Vagina (tissue), 2 donors: ENCODE results near the gene EPN1. TPM values are rescaled to one million over a fixed set of nuclear protein-coding genes. Genes with fewer than 3 reads are reported as not detected.
A peak's percentile ranks its signal among the peaks of the same experiment; 100 is the strongest.

Experiments
- DNase-seq, 2 donors: peaks; one replicate each; pipeline ENCODE4 v3.0.0-alpha.2; 2017; ENCODE audit errors: extremely low spot score in 2 of 2
- H3K27ac ChIP-seq: fragments of 200-600 bp; sonication (generic); one replicate; pipeline ENCODE4 v1.5.1; 2019
- H3K27me3 ChIP-seq: fragments of 200-600 bp; sonication (generic); one replicate; pipeline ENCODE4 v1.5.1; 2019
- H3K36me3 ChIP-seq, 2 donors: fragments of 200-600 bp; sonication (generic); one replicate each; pipeline ENCODE4 v1.5.1; 2017 to 2019
- H3K4me1 ChIP-seq: fragments of 200-600 bp; sonication (generic); one replicate; pipeline ENCODE4 v1.5.1; 2019
- H3K4me3 ChIP-seq, 2 donors: fragments of 200-600 bp; sonication (generic); 1 replicate in 1 of 2; 2 replicates in 1 of 2; pipeline ENCODE4 v1.5.1; 2016 to 2019
- H3K9me3 ChIP-seq: fragments of 200-600 bp; sonication (generic); one replicate; pipeline ENCODE4 v1.5.1; 2019
- CTCF ChIP-seq, 3 experiments: fragments of 450-650 bp in 2 of 3; fragments of 200-600 bp in 1 of 3; sonication (generic) in 1 of 3; IDR thresholded peaks; one replicate each; pipeline ENCODE4 v1.5.1; 2017 to 2019; ENCODE audit warnings: antibody characterized with exemption in 3 of 3, mild to moderate bottlenecking in 2 of 3, moderate library complexity in 2 of 3
- POLR2A ChIP-seq, 2 donors: fragments of 450-650 bp; IDR thresholded peaks; one replicate each; pipeline ENCODE4 v1.6.1; 2017; ENCODE audit warnings: antibody characterized with exemption in 2 of 2, mild to moderate bottlenecking in 2 of 2, moderate library complexity in 2 of 2
- POLR2AphosphoS5 ChIP-seq, 2 donors: sonication (generic); formaldehyde crosslinking; IDR thresholded peaks; one replicate each; pipeline ENCODE4 v1.9.0; 2017; ENCODE audit warnings: antibody characterized with exemption in 2 of 2, mild to moderate bottlenecking in 2 of 2, low read depth in 1 of 2; ENCODE audit not compliant: insufficient read depth in 1 of 2
- intact Hi-C: fragments of 100-400 bp; cut with DNase I; formaldehyde crosslinking; loops from one replicate; pipeline ENCODE4 v1.15.1; 2023
- total RNA-seq: library from RNA; depleted of rRNA; stranded (reverse); fragments of >200 nt; gene quantifications from one replicate; pipeline ENCODE4 v1.2.3, GENCODE V29; 2016

Gene EPN1
- total RNA-seq, 1 donor from 2014 or later = 43.7 TPM

DNA sequence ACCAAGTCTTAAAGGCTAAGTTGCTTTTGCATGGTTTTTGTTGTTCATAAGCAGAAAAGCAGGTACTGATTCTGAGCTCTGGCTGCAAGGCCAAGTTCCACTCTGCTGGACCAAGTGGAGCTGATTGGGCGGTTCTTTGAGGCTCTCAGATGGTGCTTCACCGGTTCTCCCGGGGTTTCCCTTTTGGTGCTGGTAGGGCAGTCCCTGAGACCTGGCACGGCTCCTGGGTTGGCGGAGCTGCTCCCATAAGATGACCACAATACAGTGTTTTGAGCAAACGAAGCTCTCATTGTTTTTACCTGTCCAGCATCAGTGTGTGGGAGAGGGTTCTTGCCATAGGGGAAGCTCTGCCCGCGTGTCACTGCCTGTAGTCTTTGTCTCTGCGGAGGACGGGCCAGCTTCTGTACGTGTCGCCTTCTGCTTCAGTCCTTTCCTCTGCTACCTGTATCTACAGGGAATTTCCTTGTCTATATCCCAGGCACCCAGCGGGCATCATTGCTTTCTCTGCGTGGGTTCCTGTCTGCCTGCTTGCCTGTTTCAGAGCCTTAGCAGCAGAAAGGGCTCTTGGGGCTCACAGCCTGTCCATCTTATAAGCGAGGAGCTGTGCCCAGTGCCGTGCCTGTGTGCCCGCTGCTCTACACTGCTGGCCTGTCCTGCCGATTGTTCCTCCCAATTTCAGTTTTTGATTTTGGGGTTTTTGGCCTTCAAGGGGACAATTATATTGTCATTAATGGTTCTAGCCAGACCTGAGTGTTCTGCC, 17.9 kb upstream of the EPN1 start:
- intact Hi-C loops = no loop called here
- peaks cover 0 to 26% of the 10 kb centered on the region in 2 donors for H3K36me3 ChIP-seq
- H3K9me3 ChIP-seq = no peaks in the 10 kb centered on the region
- DNase-seq = no peak
- H3K27ac ChIP-seq = no peak overlapping the region
- H3K27me3 ChIP-seq = no peaks in the 10 kb centered on the region
- peak overlapping the region; percentile 69 to 96 for H3K4me3 ChIP-seq
- H3K4me1 ChIP-seq = peaks cover 63% of the 10 kb centered on the region
- TF ChIP-seq CTCF (IDR thresholded peaks at IDR 0.05) (no peak), POLR2AphosphoS5 (IDR thresholded peaks at IDR 0.05; ENCODE audit: insufficient read depth in 1 of 2, low read depth in 1 of 2) (no peak), POLR2A (IDR thresholded peaks at IDR 0.05) (no peak)

DNA sequence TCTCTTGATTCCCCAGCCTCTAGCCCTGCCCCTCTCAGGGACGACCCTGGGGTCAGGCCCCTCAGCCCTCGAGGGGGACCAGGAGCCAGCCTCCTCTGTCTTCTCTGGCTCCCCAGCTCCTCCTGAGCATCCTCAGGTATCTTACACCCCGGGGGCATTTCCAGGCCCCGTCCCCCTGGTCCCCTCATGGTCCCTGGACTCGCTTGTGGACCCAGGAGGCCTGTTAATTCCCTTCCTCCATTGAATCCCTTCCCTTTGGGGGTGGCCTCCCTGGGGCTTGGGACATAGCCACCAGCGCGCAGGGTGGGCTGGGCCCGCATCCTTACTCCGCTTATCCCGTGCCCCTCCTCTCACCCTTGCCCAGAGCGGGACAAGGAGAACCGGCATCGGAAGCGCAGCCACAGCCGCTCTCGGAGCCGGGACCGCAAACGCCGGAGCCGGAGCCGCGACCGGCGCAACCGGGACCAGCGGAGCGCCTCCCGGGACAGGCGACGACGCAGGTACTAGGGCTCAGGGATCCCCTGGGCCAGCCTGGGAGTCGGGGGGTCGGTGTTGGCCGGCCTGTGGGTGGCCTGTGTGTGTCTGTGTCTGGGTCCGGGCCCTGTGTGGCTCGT, 16.1 kb upstream of the EPN1 start:
- Histone ChIP-seq H3K27me3 (no peaks in the 10 kb centered on the region), H3K9me3 (no peaks in the 10 kb centered on the region), H3K4me3 (no peak overlapping the region), H3K4me1 (peaks cover 55% of the 10 kb centered on the region), H3K36me3 (peaks cover 0 to 44% of the 10 kb centered on the region in 2 donors), H3K27ac (no peak overlapping the region)
- no peak for DNase-seq
- TF ChIP-seq CTCF (IDR thresholded peaks at IDR 0.05) (no peak), POLR2AphosphoS5 (IDR thresholded peaks at IDR 0.05; ENCODE audit: insufficient read depth in 1 of 2, low read depth in 1 of 2) (no peak), POLR2A (IDR thresholded peaks at IDR 0.05) (no peak)
- intact Hi-C loops = no loop called here

DNA sequence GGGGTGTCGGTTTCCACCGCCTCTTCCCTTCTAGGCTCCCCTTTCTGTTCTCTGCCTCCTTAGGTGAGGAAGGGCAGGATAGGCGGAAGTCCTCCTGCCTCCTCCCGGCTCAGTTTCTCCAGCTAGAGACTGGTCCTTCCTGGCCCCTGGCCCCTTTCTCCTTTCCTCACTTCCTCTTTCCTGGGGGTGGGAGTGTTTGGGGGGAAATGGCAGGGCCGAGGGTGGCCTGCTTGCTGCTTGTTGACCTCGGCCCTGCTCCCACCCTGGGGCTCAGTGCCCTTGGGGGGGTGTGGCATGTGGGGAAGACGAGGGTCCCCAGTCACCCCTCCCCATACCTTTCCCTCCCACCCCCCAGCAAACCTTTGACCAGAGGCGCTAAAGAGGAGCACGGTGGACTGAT, 15.2 kb upstream of the EPN1 start:
- TF ChIP-seq POLR2AphosphoS5 (IDR thresholded peaks at IDR 0.05; ENCODE audit: insufficient read depth in 1 of 2, low read depth in 1 of 2) (no peak), POLR2A (IDR thresholded peaks at IDR 0.05) (no peak), CTCF (IDR thresholded peaks at IDR 0.05) (no peak)
- H3K9me3 ChIP-seq = no peaks in the 10 kb centered on the region
- no peak overlapping the region for H3K27ac ChIP-seq
- H3K4me1 ChIP-seq = peaks cover 55% of the 10 kb centered on the region
- H3K36me3 ChIP-seq = peaks cover 0 to 52% of the 10 kb centered on the region in 2 donors
- H3K27me3 ChIP-seq = no peaks in the 10 kb centered on the region
- H3K4me3 ChIP-seq = no peak overlapping the region
- no peak for DNase-seq
- intact Hi-C loops = loop anchor here (10.0 kb wide), 1 partner anchor 545 kb away; the partner anchor contains the start of gene PPP1R12C

- no peaks in the 10 kb centered on the region for H3K9me3 ChIP-seq
- H3K27ac ChIP-seq = no peak overlapping the region
- no peak for DNase-seq
- H3K27me3 ChIP-seq = no peaks in the 10 kb centered on the region
- peaks cover 0 to 55% of the 10 kb centered on the region in 2 donors for H3K36me3 ChIP-seq
- H3K4me3 ChIP-seq = no peak overlapping the region
- TF ChIP-seq CTCF (IDR thresholded peaks at IDR 0.05) (no peak), POLR2A (IDR thresholded peaks at IDR 0.05) (no peak), POLR2AphosphoS5 (IDR thresholded peaks at IDR 0.05; ENCODE audit: insufficient read depth in 1 of 2, low read depth in 1 of 2) (no peak)
- peaks cover 55% of the 10 kb centered on the region for H3K4me1 ChIP-seq
- intact Hi-C loops = loop anchor here (10.0 kb wide), 1 partner anchor 546 kb away; the partner anchor contains the start of gene PPP1R12C
Observed at GRCh38 chr19:55660404-55660803, 14.6 kb upstream of the EPN1 start.

DNA sequence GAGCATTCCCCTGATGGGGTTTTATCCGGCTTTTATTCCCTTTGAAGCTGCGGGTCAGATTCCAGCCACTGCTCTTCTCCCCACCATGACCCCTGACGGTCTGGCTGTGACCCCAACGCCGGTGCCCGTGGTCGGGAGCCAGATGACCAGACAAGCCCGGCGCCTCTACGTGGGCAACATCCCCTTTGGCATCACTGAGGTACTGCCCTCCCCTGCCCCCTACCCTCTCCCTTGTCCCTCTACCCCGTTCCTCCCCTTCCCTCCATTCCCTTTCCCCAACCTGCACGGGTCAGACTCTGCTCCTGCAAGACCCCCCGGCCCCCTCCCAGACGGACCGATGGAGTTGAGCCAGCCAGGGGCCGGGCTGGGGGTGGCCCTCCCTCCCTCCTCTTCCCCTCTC, 14.0 kb upstream of the EPN1 start:
- peaks cover 0 to 60% of the 10 kb centered on the region in 2 donors for H3K36me3 ChIP-seq
- intact Hi-C loops = loop anchor here (10.0 kb wide), 1 partner anchor 546 kb away; the partner anchor contains the start of gene PPP1R12C
- H3K9me3 ChIP-seq = no peaks in the 10 kb centered on the region

More for the DNA sequence above, 14.0 kb upstream of the EPN1 start:
- no peak overlapping the region for H3K27ac ChIP-seq
- H3K27me3 ChIP-seq = no peaks in the 10 kb centered on the region
- DNase-seq = no peak
- H3K4me1 ChIP-seq = peaks cover 50% of the 10 kb centered on the region
- H3K4me3 ChIP-seq = no peak overlapping the region
- TF ChIP-seq CTCF (IDR thresholded peaks at IDR 0.05) (no peak), POLR2A (IDR thresholded peaks at IDR 0.05) (no peak), POLR2AphosphoS5 (IDR thresholded peaks at IDR 0.05; ENCODE audit: insufficient read depth in 1 of 2, low read depth in 1 of 2) (no peak)
